ENCODE results near the gene STARD10. TPM values are rescaled to one million over a fixed set of nuclear protein-coding genes. Genes with fewer than 3 reads are reported as not detected.
A peak's percentile ranks its signal among the peaks of the same experiment; 100 is the strongest.

STARD10 gene
- total RNA-seq, 1 donor from 2014 or later = 38.4 TPM

- Histone ChIP-seq H3K27me3 (ENCODE audit: insufficient read depth, low read length) (no peaks in the 10 kb centered on the region), H3K4me2 (ENCODE audit: low read length) (no peak overlapping the region), H3K4me1 (ENCODE audit: insufficient read depth, low read length) (peaks cover 48% of the 10 kb centered on the region), H3K27ac (ENCODE audit: low read depth, low read length) (no peak overlapping the region), H3K4me3 (ENCODE audit: insufficient read depth, low read depth, low read length) (no peak overlapping the region), H3K79me2 (ENCODE audit: insufficient read depth, low read length) (peaks cover 43% of the 10 kb centered on the region), H2AFZ (ENCODE audit: low read depth, low read length) (no peak overlapping the region), H3K9ac (ENCODE audit: low read length) (no peak overlapping the region), H3K9me3 (ENCODE audit: insufficient read depth, low read depth, low read length) (no peaks in the 10 kb centered on the region), H4K20me1 (ENCODE audit: insufficient read depth, low read length) (peaks cover 44% of the 10 kb centered on the region), H3K36me3 (ENCODE audit: insufficient read depth, low read length) (no peaks in the 10 kb centered on the region)
- Mint-ChIP-seq H3K27ac (ENCODE audit: unreplicated experiment) (peak overlapping the region; percentile 43), H3K4me3 (ENCODE audit: unreplicated experiment) (no peak overlapping the region), H3K9me3 (ENCODE audit: unreplicated experiment) (no peaks in the 10 kb centered on the region), H3K4me1 (ENCODE audit: low read depth, unreplicated experiment) (peaks cover 41% of the 10 kb centered on the region), H3K36me3 (ENCODE audit: low read depth, unreplicated experiment) (peaks cover 3% of the 10 kb centered on the region), H3K27me3 (ENCODE audit: low read depth, unreplicated experiment) (no peaks in the 10 kb centered on the region)
- TF ChIP-seq CTCF (IDR thresholded peaks at IDR 0.05; ENCODE audit: insufficient read depth, low read depth, low read length) (no peak), EZH2 (IDR thresholded peaks at IDR 0.05; ENCODE audit: insufficient read depth, low read length) (no peak)
- FAIRE-seq = no peak
- no peak for DNase-seq (ENCODE audit: low read depth)
These were observed 56.5 kb downstream of the STARD10 start for GRCh38 chr11:72737336-72737735.

GRCh38 chr11:72736452-72737069, 57.3 kb downstream of the STARD10 start:
- FAIRE-seq = no peak
- peaks cover 34% of the 10 kb centered on the region for H3K4me1 Mint-ChIP-seq (ENCODE audit: low read depth, unreplicated experiment)

More at GRCh38 chr11:72736452-72737069, 57.3 kb downstream of the STARD10 start:
- TF ChIP-seq EZH2 (IDR thresholded peaks at IDR 0.05; ENCODE audit: insufficient read depth, low read length) (no peak), CTCF (IDR thresholded peaks at IDR 0.05; ENCODE audit: insufficient read depth, low read depth, low read length) (no peak)
- peak overlapping the region; percentile 12 for H3K4me3 Mint-ChIP-seq (ENCODE audit: unreplicated experiment)
- no peaks in the 10 kb centered on the region for H3K9me3 ChIP-seq (ENCODE audit: insufficient read depth, low read depth, low read length)
- H3K4me2 ChIP-seq (ENCODE audit: low read length) = peak overlapping the region; percentile 67
- no peaks in the 10 kb centered on the region for H3K27me3 Mint-ChIP-seq (ENCODE audit: low read depth, unreplicated experiment)
- peaks cover 35% of the 10 kb centered on the region for H3K79me2 ChIP-seq (ENCODE audit: insufficient read depth, low read length)
- H3K9me3 Mint-ChIP-seq (ENCODE audit: unreplicated experiment) = no peaks in the 10 kb centered on the region
- H2AFZ ChIP-seq (ENCODE audit: low read depth, low read length) = peak overlapping the region; percentile 1
- peaks cover 3% of the 10 kb centered on the region for H3K36me3 Mint-ChIP-seq (ENCODE audit: low read depth, unreplicated experiment)
- H3K27ac Mint-ChIP-seq (ENCODE audit: unreplicated experiment) = peak overlapping the region; percentile 66
- H4K20me1 ChIP-seq (ENCODE audit: insufficient read depth, low read length) = peaks cover 38% of the 10 kb centered on the region
- peak overlapping the region; percentile 16 for H3K9ac ChIP-seq (ENCODE audit: low read length)
- no peaks in the 10 kb centered on the region for H3K27me3 ChIP-seq (ENCODE audit: insufficient read depth, low read length)
- no peaks in the 10 kb centered on the region for H3K36me3 ChIP-seq (ENCODE audit: insufficient read depth, low read length)
- peak overlapping the region; percentile 25 for H3K27ac ChIP-seq (ENCODE audit: low read depth, low read length)
- H3K4me3 ChIP-seq (ENCODE audit: insufficient read depth, low read depth, low read length) = no peak overlapping the region
- peak; percentile 19 for DNase-seq (ENCODE audit: low read depth)
- peaks cover 43% of the 10 kb centered on the region for H3K4me1 ChIP-seq (ENCODE audit: insufficient read depth, low read length)

Data from astrocyte (in vitro differentiated cells and primary cell).